ENCODE results near the gene ELMO1.
"Not testable (repeated sequence)": the region's sequence is repeated elsewhere in the genome, so short reads cannot be mapped to it uniquely, and the experiment has no call there.

Gene ELMO1

DNA sequence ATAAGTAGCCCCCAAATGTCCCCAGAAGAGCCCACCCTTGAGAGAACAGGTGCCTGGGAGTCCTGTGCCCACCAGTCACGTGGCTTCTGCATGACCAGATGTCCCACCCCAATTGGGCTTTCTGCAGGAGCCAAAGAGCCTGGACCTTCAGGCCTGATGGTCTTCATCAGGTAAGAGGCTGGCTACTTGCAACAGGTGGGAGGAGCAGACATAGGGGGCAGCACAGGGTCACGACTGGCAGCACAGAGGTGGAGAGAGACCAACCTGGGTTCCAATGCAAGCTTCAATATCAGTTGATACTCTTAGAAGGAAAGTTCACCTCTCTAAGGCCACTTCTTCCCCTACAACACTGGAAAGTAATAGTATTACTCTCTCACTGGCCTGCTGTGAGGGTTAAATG, 288.0 kb downstream of the ELMO1 start:
- DNase-seq: no peak

GRCh38 chr7:37153376-37153775, 295.3 kb downstream of the ELMO1 start:
- no peak for DNase-seq

DNA sequence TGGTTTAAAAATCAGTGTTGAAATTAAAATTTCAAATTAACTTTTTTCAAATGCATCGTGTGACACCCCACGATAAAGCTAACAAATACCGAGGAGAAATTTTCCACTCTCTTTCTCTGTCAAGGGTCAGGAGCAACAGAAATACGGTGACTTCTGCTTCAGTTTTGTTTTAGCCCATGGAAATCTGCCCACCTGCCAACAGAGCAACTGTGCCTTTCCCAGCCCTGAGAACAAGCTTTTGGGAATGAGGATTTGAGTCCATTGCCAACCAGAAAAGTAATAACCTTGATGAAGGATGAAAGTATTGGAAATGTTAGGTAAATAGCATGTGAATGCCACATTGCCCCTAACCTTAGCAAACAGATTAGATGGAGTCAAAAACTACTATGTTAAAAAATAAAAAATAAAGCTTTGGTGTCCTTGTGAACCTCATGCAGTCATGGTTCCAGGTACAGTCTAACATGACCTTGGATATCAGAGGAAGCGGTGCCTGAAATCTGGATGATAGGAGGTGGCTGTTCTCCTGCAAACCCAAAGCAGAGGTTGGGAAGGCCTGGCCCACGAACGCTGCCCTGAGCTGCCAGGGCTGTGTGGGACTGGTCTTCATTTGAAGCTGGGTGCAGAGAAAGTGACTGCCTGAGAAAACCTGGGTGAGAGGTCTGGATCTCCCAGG, 296.8 kb downstream of the ELMO1 start:
- no peak for DNase-seq

DNA sequence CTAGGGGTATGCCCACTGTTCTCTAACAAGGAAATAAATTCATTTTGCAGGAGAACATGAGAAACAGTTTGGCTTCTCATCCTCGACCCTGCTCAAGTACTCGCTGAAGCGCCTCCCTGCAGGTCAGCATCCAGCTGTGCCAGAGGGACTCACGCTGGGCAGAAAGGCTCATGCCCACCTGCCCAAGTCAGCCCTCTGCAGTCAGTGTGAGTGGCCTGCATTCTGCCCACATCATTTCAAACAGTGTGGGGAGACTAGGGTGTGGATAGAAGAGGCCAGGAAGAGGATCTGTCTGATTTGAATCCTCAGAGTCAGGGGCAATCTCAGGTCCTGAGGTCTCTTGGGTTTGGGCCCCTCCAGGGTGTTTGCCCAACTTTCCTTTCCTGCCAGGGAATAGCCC, 297.8 kb downstream of the ELMO1 start:
- no peak for DNase-seq

DNA sequence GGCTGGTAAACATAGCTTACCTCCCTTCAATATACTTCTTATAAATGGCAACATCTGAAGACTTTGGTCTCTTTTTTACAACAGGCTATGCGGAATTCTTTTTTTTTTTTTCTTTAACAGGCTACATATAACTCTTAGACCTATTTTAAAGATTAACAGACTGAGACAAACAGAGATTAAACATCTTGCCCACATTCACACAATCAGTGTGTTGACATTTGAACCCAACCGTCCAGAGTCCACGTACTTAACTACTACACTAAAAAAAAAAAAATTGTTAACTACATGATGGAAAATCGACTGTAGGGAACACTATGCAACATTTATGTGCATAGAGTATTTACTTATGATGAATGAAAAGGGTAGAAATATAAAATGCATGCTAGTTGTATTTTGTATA, 298.5 kb downstream of the ELMO1 start:
- DNase-seq: no peak

GRCh38 chr7:37149773-37150124, 298.9 kb downstream of the ELMO1 start:
- no peak for DNase-seq

- DNase-seq: no peak
Observed at GRCh38 chr7:37149051-37149772, 299.5 kb downstream of the ELMO1 start.

GRCh38 chr7:37145682-37146081, 303.0 kb downstream of the ELMO1 start:
- no peak for DNase-seq

GRCh38 chr7:37144423-37144822, 304.2 kb downstream of the ELMO1 start:
- DNase-seq: no peak

DNA sequence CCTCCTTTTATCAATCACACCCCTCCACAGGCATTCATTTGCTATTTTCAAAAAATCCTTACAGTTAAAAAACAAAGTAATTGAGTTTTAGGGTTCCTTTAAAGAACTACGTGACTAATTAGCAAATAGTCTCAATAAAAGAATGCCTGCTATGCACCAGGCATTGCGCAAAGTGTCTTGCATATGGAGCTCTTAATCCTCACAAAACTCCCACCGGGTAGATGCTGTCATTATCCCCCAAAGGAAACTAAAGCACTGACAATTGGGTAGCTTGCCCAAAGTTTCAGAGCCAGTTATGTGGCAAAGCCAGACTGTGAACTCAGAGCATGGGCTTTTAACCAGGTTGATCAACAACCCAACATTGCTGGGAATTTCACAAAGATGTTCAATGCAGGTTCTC, 305.7 kb downstream of the ELMO1 start:
- no peak for DNase-seq

DNA sequence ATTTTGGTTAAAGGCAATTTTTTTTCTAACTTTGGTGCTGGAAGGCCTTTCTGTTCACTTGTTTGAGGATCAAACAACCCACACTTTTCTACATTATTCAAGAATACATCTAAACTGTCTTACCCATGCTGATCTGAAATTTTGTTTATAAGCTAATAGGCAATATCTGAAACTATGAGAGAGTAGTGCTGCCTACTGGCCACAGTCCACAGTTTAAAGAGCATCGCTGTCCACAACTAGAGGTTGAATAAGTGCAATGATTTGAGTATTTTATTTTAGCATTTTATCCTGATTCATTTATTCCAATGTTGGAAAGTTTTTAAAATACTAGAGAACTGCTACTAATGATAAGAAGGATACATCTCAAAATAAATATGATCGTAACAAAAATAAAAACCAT, 306.9 kb downstream of the ELMO1 start:
- no peak for DNase-seq

DNA sequence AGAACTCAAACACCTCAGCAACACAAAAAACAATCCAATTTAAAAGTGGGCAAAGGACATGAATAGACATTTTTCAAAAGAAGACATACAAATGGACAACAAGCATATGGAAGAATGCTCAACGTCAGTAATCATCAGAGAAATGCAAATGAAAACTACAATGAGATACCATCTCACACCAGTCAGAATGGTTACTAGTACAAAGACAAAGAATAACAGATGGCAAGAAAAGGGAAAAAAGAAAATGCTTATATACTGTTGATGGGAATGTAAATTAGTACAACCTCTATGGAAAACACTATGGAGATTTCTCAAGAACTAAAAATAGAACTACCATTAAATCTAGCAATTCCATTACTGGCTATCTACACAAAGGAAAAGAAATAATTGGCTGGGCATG, 314.8 kb downstream of the ELMO1 start:
- DNase-seq: not testable (repeated sequence)

DNA sequence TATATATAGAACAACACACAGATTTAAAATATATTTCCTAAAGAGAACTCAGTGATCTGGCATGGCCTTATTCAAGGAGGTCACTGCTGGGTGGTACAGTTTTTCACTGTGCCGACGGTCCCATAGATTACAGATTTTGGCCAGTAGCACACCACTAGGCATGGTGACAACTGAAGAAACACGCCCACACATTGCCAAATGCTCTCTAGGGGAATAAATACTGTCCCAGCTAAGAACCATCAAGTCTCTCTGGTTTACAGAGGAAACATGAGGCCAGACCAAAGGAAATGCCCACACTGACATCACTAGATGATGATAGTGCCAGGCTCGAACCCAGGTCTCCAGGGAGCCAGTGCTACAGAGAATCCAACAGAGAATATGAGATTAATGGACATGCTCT, 316.8 kb downstream of the ELMO1 start:
- no peak for DNase-seq

DNA sequence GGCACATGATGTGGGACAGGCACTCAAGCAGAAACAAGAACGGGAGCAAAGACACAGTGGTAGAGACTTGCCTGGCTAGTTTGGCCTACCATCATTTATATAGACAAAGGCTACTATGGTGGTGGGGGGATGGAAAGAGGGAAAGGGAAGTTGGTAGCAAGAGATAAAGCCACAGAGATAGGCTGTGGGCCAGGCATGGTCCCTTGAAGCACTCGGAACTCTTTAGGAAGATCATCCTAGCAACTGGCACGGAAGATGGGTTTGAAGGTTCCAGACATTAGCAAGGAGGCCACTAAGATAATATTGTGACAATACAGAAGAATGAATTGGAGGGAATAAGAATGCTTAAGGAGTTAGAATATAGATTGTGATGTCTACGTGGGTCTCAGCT, 319.6 kb downstream of the ELMO1 start:
- no peak for DNase-seq

GRCh38 chr7:37128327-37129034, 320.2 kb downstream of the ELMO1 start:
- DNase-seq: no peak

- DNase-seq: no peak
Observed at GRCh38 chr7:37119296-37119860, 329.3 kb downstream of the ELMO1 start.

- no peak for DNase-seq
Observed at GRCh38 chr7:37118004-37118403, 330.7 kb downstream of the ELMO1 start.

GRCh38 chr7:37117292-37117691, 331.4 kb downstream of the ELMO1 start:
- DNase-seq: no peak

GRCh38 chr7:37116093-37116701, 332.5 kb downstream of the ELMO1 start:
- no peak for DNase-seq

GRCh38 chr7:37113661-37114355, 334.9 kb downstream of the ELMO1 start:
- no peak for DNase-seq

- no peak for DNase-seq
Observed at GRCh38 chr7:37112876-37113275, 335.8 kb downstream of the ELMO1 start.

GRCh38 chr7:37112218-37112617, 336.4 kb downstream of the ELMO1 start:
- no peak for DNase-seq

GRCh38 chr7:37111459-37111858, 337.2 kb downstream of the ELMO1 start:
- DNase-seq: no peak

Measured in left hindlimb (tissue), 1 donor.